Stomach (tissue), 9 donors: ENCODE data around the gene ARHGAP15. TPM values are rescaled to one million over a fixed set of nuclear protein-coding genes. Genes with fewer than 3 reads are reported as not detected.

Experiments
- DNase-seq, 2 donors: peaks; one replicate each; pipeline versions ENCODE4 v3.0.0 to v3.0.0-alpha.2; 2013 to 2019
- H3K27ac ChIP-seq, 5 donors: fragments of 200-600 bp in 4 of 5; sonication (generic) in 4 of 5; one replicate each; pipeline ENCODE4 v1.5.1; 2013 to 2019; ENCODE audit warnings: mild to moderate bottlenecking in 1 of 5, moderate library complexity in 1 of 5
- H3K27me3 ChIP-seq, 3 donors: fragments of 200-600 bp; sonication (generic); one replicate each; pipeline ENCODE4 v1.5.1; 2017 to 2019; ENCODE audit warnings: mixed run types in 1 of 3
- H3K36me3 ChIP-seq, 4 donors: fragments of 200-600 bp; sonication (generic); 1 replicate in 3 of 4; 2 replicates in 1 of 4; pipeline ENCODE4 v1.5.1; 2016 to 2019
- H3K4me1 ChIP-seq, 4 donors: fragments of 200-600 bp; sonication (generic); one replicate each; pipeline ENCODE4 v1.5.1; 2016 to 2019
- H3K4me3 ChIP-seq, 4 donors: fragments of 200-600 bp; sonication (generic) in 3 of 4; one replicate each; pipeline ENCODE4 v1.5.1; 2016 to 2019; ENCODE audit warnings: mild to moderate bottlenecking in 1 of 4
- H3K9me3 ChIP-seq, 4 donors: fragments of 200-600 bp; sonication (generic); one replicate each; pipeline ENCODE4 v1.5.1; 2016 to 2019
- CTCF ChIP-seq, 7 experiments: fragments of 450-650 bp in 4 of 7; fragments of 200-600 bp in 3 of 7; sonication (generic) in 3 of 7; IDR thresholded peaks; one replicate each; pipeline ENCODE4 v1.5.1; 2016 to 2019; ENCODE audit warnings: antibody characterized with exemption in 7 of 7, control low read depth in 2 of 7, mild to moderate bottlenecking in 1 of 7
- EP300 ChIP-seq: sonication (generic); formaldehyde crosslinking; IDR thresholded peaks from one replicate; pipeline ENCODE4 v1.6.1; 2017; ENCODE audit warnings: antibody characterized with exemption
- POLR2A ChIP-seq, 4 donors: fragments of 450-650 bp; IDR thresholded peaks; one replicate each; pipeline ENCODE4 v1.6.1; 2016; ENCODE audit warnings: antibody characterized with exemption in 4 of 4, control low read depth in 2 of 4, mild to moderate bottlenecking in 1 of 4, moderate library complexity in 1 of 4
- POLR2AphosphoS5 ChIP-seq, 3 donors: sonication (generic); formaldehyde crosslinking; IDR thresholded peaks; one replicate each; pipeline ENCODE4 v1.6.1; 2016; ENCODE audit warnings: antibody characterized with exemption in 3 of 3
- WGBS, 5 donors: extraction: QIAGEN DNeasy Blood & Tissue Kit in 3 of 5; methylation state at CpG; one replicate each; pipeline versions ENCODE4 v1.1.5 to v1.1.7; 2013 to 2018; 5-methylcytosine and 5-hydroxymethylcytosine counted together
- intact Hi-C: fragments of 100-400 bp; cut with DNase I; formaldehyde crosslinking; loops from one replicate; pipeline ENCODE4 v1.15.1; 2023; ENCODE audit warnings: low total_unique reads
- polyA plus RNA-seq, 3 donors: library from polyadenylated mRNA; stranded (reverse); fragments of 200-250 nt; gene quantifications; one replicate each; pipeline ENCODE4 v1.2.3, GENCODE V29; 2013
- total RNA-seq, 5 donors: library from RNA; depleted of rRNA; stranded (reverse); fragments of >200 nt; gene quantifications; one replicate each; pipeline versions ENCODE4 v1.1.0 to v1.2.3, GENCODE V29; 2014 to 2016
- donor health status: healthy with polysubstance abuse.
- donor health status: Bipolar disorder and iron deficiency.
- donor health status: healthy.

ARHGAP15 gene
- total and polyA plus RNA-seq, 8 donors, result 1.8 to 66.3 (median 6.8) TPM; not detected in 1

DNA sequence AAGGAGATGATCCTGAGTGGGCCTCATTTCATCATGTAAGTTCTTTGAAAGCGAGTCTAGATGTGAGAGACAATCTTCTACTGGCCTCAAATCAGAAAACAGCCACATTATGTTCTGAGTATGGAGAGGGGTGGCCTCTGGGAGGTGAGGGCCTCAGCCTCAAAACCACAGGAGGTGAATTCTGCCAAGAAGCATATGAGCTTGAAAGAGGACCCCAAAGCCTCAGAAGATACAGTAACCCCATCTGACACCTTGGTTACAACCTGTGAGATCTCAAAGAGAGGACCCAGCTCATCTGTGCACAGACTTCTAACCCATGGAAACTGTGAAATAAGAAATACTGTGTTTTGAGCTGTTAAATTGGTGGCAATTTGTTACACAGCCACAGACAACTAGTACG, 200.1 kb downstream of the ARHGAP15 start:
- intact Hi-C loops, result no loop called here
- TF ChIP-seq CTCF (IDR thresholded peaks at IDR 0.05) (no peak), POLR2A (IDR thresholded peaks at IDR 0.05) (no peak), POLR2AphosphoS5 (IDR thresholded peaks at IDR 0.05) (no peak), EP300 (no peak)
- 86 to 96% (median 93%) methylated on average over 2 of the region's 2 CpGs for WGBS, 5 donors

GRCh38 chr2:143333168-143333791, 204.1 kb downstream of the ARHGAP15 start:
- Histone ChIP-seq H3K9me3 (no peaks in the 10 kb centered on the region), H3K27ac (no peak overlapping the region), H3K4me1 (no peaks in the 10 kb centered on the region), H3K36me3 (no peaks in the 10 kb centered on the region), H3K4me3 (no peak overlapping the region), H3K27me3 (no peaks in the 10 kb centered on the region)
- intact Hi-C loops, result no loop called here
- WGBS, 5 donors, result 19 to 49% (median 42%) methylated on average over 9 of the region's 9 CpGs
- TF ChIP-seq EP300 (no peak), POLR2A (IDR thresholded peaks at IDR 0.05) (no peak), POLR2AphosphoS5 (IDR thresholded peaks at IDR 0.05) (no peak), CTCF (IDR thresholded peaks at IDR 0.05) (no peak)
- DNase-seq, result no peak

More for the DNA sequence above, 200.1 kb downstream of the ARHGAP15 start:
- Histone ChIP-seq H3K4me3 (no peak overlapping the region), H3K27ac (no peak overlapping the region), H3K36me3 (no peaks in the 10 kb centered on the region), H3K4me1 (no peaks in the 10 kb centered on the region), H3K9me3 (no peaks in the 10 kb centered on the region), H3K27me3 (no peaks in the 10 kb centered on the region)
- DNase-seq, result peak in 1 of 2 donors; percentile 14

- Histone ChIP-seq H3K27ac (no peak overlapping the region), H3K27me3 (no peaks in the 10 kb centered on the region), H3K4me1 (no peaks in the 10 kb centered on the region), H3K36me3 (no peaks in the 10 kb centered on the region), H3K4me3 (no peak overlapping the region), H3K9me3 (no peaks in the 10 kb centered on the region)
- no peak for DNase-seq
- 24 to 55% (median 46%) methylated on average over 1 of the region's 1 CpG for WGBS, 5 donors
- intact Hi-C loops, result no loop called here
- no peak for TF ChIP-seq POLR2A (IDR thresholded peaks at IDR 0.05)
- no peak for TF ChIP-seq CTCF (IDR thresholded peaks at IDR 0.05)
- no peak for TF ChIP-seq EP300
- TF ChIP-seq POLR2AphosphoS5 (IDR thresholded peaks at IDR 0.05), result no peak
Measured at GRCh38 chr2:143333847-143334246, 204.6 kb downstream of the ARHGAP15 start.

- 74 to 80% (median 80%) methylated on average over 4 of the region's 4 CpGs for WGBS, 5 donors
- no peak overlapping the region for H3K27ac ChIP-seq
- H3K4me1 ChIP-seq, result no peaks in the 10 kb centered on the region
- TF ChIP-seq CTCF (IDR thresholded peaks at IDR 0.05), result no peak
- no peak for TF ChIP-seq EP300
- intact Hi-C loops, result no loop called here
- no peaks in the 10 kb centered on the region for H3K9me3 ChIP-seq
- no peak for DNase-seq
- H3K36me3 ChIP-seq, result no peaks in the 10 kb centered on the region
- H3K27me3 ChIP-seq, result no peaks in the 10 kb centered on the region
- H3K4me3 ChIP-seq, result no peak overlapping the region
Measured at GRCh38 chr2:143334837-143335236, 205.6 kb downstream of the ARHGAP15 start.
